UCSD-AML1 (cell line): Measurements from ENCODE around the gene STX7.

Experiments used
- DNase-seq: peaks from one replicate; lab custom pipeline; 2025; ENCODE audit not compliant: unreplicated experiment; lab: John Stamatoyannopoulos, UW

STX7 gene

DNA sequence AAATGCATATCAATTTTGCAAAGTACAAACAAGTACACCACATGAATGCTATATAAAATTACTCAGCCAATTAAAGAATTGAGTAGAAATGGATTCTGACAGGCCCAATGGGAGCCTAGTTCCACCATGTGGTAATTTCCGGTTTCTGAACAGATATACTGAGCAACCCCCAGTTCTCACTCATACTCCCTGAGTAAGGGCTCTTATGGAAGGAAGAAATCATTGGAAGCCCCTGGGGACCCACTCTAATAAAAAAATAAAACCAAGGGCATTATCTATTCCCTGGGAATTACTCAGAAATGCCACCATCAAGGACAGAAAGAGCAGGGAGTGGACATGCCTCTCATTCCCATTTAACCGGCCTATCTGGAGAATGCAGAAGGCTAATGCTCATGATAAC lies 34.6 kb downstream of the STX7 start:
- DNase-seq: no peak

DNA sequence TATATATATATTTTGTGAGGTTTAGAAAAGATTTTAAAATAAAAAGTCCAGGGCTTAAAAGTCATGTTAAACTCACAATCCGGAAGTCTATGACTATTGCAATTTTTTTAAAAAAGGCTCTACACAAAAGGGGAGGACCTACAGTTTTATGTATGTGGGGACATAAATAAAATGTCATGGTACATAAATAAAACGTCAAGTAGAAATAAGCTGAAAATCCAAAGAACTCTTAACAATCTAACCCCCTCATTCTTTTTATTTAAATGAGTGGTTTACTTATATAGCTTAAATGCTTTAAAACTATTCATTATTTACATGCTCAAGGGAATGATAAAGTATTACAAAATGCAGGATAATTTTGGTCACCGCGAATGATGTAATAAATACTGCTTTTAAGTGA lies 36.2 kb downstream of the STX7 start:
- no peak for DNase-seq

GRCh38 chr6:132475925-132476324 lies 37.0 kb downstream of the STX7 start:
- no peak for DNase-seq

DNA sequence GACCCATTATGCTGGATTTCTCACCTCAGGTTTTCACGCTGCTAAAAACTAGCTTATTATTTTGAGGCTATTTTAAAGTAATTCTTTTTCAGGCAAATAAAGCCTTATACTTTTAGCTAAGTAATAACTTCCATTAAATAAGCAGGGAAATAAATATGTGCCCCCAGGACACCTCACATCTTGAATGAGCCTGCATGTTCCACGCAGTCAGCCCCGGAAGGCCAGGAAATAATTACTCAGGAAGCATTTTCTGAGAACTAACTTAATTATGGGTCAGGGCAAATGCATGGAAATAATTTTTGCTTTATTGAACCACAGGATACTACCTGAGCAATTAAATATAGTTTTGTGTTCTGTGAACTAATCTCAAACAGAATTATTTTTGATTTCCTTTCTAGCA lies 41.1 kb downstream of the STX7 start:
- no peak for DNase-seq

- DNase-seq: no peak
Observed at GRCh38 chr6:132466952-132467351, 46.0 kb downstream of the STX7 start.

GRCh38 chr6:132465530-132466485 lies 47.1 kb downstream of the STX7 start:
- DNase-seq: no peak

GRCh38 chr6:132464538-132465256 lies 48.2 kb downstream of the STX7 start:
- no peak for DNase-seq

GRCh38 chr6:132461958-132462357 lies 51.0 kb downstream of the STX7 start:
- no peak for DNase-seq

GRCh38 chr6:132459605-132459952 lies 53.3 kb downstream of the STX7 start:
- no peak for DNase-seq

- no peak for DNase-seq
Observed at GRCh38 chr6:132458887-132459604, 53.9 kb downstream of the STX7 start.

GRCh38 chr6:132456700-132457143 lies 56.2 kb downstream of the STX7 start:
- DNase-seq: peak; percentile 22

DNA sequence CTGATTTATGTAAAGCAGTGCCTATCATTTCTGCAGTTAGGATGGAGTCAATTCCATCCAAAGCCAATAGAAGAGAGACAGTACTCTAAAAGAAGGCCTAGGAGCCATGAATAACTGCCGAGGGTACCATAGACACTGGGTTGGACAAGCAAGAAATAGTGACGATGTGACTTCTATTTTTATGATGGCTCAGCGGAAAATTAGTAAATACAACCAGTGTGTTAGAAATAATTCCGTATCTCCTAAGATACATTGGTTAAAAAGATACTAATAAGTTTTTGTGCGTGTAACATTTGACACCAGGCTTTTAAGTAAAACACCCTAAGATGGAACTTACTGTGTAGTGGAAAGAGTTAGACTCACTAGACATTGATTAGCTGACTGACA lies 66.1 kb downstream of the STX7 start:
- DNase-seq: no peak

DNA sequence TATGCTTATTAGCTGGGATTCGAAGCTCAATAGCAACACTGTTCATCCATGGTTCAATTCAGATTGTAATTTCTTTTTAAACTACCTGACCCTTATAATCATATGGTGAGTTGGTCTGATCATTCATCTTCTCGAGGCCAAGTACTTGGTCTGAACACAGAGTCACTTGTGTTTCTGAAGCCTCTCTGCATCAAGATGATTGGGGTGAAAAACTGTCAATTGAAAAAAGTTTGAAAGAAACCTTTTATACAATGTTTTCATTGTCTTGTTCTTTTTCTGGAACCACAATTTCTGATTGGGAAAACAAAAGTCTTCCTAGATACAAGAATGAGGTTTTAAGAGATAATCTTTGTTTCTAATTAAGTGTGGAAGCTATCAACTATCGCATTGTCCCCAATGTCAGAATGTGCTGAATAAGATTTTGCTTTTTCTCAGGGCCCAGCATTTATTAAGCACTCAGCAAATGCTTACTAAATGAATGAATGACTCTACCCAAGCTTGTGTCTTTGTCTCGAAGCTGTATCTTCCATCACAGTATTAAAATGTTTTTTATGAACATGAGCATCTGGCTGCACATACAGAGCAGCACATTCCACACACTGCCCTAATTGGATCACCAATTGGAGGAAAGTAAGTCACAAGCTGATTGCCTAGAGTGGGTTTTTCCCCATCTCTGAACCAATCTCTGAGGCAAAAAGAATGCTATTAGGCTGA lies 66.6 kb downstream of the STX7 start:
- no peak for DNase-seq

DNA sequence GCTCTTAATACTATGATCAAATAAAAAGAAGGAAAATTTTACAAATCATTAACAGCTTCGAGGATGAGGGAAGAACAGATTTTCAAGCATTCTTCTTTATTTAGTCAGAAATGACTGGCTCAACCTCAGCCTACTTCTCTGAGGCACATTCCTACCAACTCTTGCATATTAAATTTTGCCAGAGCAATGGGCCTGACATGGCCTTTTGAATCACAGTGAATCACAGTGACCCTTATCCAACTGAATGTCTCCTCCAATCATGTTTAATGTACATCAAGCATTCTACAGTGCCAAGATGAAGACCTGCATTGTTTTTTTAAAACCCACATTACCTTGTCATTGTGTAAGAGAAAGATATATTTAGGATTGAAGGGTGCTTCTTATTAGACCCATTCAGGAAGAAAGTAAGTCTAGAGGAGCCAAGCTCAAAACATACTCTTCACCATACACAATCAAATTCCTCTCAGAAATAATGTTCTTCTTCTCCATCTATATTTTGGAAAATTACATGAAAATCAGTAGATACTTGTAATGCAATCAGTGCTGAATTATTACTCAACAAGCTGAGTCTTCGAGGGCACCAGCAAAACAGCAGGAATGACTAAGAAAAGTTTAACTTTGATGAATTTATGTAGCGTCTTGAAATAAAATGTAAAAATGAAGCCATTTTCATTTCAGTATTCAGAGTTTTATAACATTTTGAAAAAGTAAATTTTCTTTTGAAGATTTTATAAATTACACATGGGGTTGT lies 67.5 kb downstream of the STX7 start:
- no peak for DNase-seq

GRCh38 chr6:132443206-132443605 lies 69.7 kb downstream of the STX7 start:
- no peak for DNase-seq

GRCh38 chr6:132430110-132430509 lies 82.8 kb downstream of the STX7 start:
- no peak for DNase-seq

GRCh38 chr6:132425176-132425575 lies 87.7 kb downstream of the STX7 start:
- DNase-seq: no peak

GRCh38 chr6:132423839-132424238 lies 89.1 kb downstream of the STX7 start:
- DNase-seq: no peak

- DNase-seq: no peak
Observed at GRCh38 chr6:132418235-132418965, 94.5 kb downstream of the STX7 start.

GRCh38 chr6:132414761-132415160 lies 98.2 kb downstream of the STX7 start:
- no peak for DNase-seq
